Measurements from ENCODE around the gene FHOD3.
"Not testable (repeated sequence)": the region's sequence is repeated elsewhere in the genome, so short reads cannot be mapped to it uniquely, and the experiment has no call there.

The FHOD3 gene

DNA sequence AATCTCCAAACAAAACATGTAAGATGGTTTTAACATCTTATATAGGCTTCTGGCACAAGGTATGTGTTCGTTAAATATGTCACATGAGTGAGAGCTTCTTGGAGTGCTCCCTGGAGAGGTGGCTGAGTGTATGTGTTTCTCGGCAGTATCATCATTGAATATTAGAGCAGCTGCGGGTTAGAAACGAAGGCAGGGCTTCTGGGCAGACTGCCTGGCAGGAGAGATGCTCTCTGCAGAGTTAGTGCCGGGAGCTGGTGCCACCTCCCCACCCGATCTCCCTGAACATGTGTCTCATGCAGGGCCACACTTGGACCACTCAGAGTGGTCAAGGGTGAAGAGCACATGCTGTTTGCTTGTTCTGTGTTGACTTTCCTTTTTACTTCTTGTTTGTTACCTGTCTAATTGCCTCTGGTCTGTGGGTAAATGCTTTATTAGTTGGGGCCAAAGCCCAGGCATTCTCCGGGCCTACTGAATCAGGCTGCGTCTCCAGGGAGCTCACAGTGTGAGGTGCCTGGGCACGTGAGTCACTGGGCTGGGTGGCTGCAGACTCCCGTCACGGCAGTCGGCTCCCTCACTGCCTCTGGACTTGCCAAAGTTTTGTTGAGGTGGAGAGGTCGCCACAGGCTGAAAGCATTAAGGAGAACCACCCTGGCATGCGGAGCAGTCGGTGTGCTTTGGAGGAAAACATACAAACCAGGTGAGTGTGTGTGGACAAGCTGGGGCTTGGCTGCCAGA lies 246.6 kb downstream of the FHOD3 start:
- DNase-seq (ENCODE audit: extremely low read depth, low read depth) = no peak
- TF ChIP-seq, protein P1, sequence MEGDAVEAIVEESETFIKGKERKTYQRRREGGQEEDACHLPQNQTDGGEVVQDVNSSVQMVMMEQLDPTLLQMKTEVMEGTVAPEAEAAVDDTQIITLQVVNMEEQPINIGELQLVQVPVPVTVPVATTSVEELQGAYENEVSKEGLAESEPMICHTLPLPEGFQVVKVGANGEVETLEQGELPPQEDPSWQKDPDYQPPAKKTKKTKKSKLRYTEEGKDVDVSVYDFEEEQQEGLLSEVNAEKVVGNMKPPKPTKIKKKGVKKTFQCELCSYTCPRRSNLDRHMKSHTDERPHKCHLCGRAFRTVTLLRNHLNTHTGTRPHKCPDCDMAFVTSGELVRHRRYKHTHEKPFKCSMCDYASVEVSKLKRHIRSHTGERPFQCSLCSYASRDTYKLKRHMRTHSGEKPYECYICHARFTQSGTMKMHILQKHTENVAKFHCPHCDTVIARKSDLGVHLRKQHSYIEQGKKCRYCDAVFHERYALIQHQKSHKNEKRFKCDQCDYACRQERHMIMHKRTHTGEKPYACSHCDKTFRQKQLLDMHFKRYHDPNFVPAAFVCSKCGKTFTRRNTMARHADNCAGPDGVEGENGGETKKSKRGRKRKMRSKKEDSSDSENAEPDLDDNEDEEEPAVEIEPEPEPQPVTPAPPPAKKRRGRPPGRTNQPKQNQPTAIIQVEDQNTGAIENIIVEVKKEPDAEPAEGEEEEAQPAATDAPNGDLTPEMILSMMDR (IDR thresholded peaks at IDR 0.05; ENCODE audit: low read depth, low read length, missing control alignments) = no peak
- H3K4me3 ChIP-seq (replicated peaks; ENCODE audit: low read depth, low read length) = no peak overlapping the region

DNA sequence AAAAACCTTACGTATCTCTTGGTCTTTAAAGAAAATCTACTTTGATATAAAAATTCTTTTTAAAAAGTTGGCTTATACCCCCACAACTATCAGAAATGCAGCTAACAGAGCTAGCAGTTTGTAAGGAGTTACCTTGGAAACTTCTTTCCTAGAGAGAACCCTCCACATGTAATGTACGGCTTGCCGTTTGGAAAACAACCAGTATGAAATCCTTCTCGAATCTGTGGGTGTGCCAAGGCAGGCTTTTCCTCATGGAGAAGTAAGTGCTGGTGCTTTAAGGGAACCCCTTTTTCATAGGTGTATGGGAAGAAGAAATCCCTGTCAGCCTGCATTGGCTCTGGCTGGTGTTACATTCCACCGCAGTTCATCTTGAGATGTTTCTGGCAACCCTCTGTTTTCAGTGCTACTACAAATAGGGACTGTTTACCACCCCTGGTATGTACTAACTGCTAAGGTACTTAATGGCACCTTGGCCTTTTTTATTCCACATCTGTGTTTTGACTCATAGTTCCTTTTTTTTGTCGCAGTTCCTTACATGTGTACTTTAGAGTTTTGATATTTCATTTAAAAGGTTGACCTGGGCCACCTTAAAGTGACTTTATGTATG lies 248.4 kb downstream of the FHOD3 start:
- no peak overlapping the region for H3K4me3 ChIP-seq (replicated peaks; ENCODE audit: low read depth, low read length)
- TF ChIP-seq, protein P1 (IDR thresholded peaks at IDR 0.05; ENCODE audit: low read depth, low read length, missing control alignments) = no peak
- no peak for DNase-seq (ENCODE audit: extremely low read depth, low read depth)

DNA sequence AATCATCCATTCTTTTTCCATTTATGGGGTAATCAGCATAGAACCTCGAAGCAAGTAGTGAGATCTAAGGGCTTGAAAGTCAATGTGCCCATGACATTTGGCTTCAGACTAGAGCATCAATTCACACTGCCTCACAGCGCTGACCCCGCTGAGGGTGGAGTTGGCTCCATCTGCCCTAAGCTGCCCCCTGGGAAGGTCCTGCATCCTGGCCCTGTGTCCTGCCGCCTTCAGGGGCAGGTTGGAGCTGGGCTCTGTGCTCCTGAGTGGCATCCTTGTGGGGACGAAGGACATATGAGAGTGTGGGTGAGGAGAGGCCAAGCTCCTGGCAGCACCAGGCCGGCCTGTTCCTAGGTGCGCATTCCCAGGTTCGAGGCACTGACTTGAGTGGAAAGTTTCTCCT lies 249.4 kb downstream of the FHOD3 start:
- H3K4me3 ChIP-seq (replicated peaks; ENCODE audit: low read depth, low read length) = no peak overlapping the region
- DNase-seq (ENCODE audit: extremely low read depth, low read depth) = no peak
- TF ChIP-seq, protein P1 (IDR thresholded peaks at IDR 0.05; ENCODE audit: low read depth, low read length, missing control alignments) = no peak

DNA sequence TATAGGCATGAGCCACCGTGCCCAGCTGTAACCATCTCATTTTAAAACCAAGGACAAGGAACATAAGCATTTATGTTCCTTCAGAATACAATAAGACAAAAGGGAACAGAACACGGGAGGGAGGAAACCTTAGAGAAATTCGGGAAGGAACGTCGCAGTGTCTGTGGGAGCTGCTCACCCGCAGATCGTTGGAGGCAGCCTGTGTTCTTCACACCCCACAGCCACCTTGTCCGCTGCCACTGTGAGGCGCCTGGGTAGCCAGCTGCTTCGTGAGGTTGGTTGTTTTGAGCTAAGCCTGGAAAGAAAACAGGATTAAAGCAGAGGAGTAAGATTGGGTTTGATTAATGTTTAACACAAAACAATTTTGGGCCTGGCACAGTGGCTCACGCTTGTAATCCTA lies 250.0 kb downstream of the FHOD3 start:
- DNase-seq (ENCODE audit: extremely low read depth, low read depth) = no peak
- TF ChIP-seq, protein P1 (IDR thresholded peaks at IDR 0.05; ENCODE audit: low read depth, low read length, missing control alignments) = no peak
- H3K4me3 ChIP-seq (replicated peaks; ENCODE audit: low read depth, low read length) = no peak overlapping the region

DNA sequence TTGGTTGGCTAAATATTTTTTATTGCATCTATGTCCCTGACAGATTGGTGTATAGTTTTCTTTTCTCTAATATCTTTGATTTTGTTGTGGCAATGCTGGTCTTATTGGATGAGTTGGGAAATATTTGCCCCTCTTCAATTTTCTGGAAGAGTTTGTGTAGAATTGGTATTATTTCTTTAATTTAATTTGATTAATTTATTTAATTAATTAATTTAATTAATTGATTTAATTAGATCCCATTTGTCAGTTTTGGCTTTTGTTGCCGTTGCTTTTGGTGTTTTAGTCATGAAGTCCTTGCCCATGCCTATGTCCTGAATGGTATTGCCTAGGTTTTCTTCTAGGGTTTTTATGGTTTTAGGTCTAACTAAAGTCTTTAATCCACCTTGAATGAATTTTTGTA lies 253.8 kb downstream of the FHOD3 start:
- not testable (repeated sequence) for DNase-seq (ENCODE audit: extremely low read depth, low read depth); H3K4me3 ChIP-seq (replicated peaks; ENCODE audit: low read depth, low read length)

DNA sequence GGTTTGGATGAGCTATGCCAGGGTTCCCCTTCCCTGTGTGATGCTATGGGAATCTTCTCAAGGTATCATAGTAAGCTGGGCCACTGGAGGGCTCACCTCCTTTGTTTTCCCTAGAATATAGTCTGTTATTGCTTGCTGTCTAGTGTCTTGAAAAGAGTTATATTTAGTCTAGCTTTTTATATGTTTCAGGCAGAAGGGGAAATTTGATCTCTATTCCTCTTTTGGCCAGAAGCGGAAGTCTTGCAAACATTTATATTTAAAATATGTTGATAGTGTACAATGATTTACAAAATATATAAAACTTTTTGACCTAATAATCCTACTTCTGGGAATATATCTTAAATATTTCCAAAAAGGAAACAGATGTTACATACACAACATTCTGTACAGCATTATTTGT lies 260.7 kb downstream of the FHOD3 start:
- no peak for DNase-seq (ENCODE audit: extremely low read depth, low read depth)
- H3K4me3 ChIP-seq (replicated peaks; ENCODE audit: low read depth, low read length) = no peak overlapping the region
- TF ChIP-seq, protein P1 (IDR thresholded peaks at IDR 0.05; ENCODE audit: low read depth, low read length, missing control alignments) = peak; percentile 4

DNA sequence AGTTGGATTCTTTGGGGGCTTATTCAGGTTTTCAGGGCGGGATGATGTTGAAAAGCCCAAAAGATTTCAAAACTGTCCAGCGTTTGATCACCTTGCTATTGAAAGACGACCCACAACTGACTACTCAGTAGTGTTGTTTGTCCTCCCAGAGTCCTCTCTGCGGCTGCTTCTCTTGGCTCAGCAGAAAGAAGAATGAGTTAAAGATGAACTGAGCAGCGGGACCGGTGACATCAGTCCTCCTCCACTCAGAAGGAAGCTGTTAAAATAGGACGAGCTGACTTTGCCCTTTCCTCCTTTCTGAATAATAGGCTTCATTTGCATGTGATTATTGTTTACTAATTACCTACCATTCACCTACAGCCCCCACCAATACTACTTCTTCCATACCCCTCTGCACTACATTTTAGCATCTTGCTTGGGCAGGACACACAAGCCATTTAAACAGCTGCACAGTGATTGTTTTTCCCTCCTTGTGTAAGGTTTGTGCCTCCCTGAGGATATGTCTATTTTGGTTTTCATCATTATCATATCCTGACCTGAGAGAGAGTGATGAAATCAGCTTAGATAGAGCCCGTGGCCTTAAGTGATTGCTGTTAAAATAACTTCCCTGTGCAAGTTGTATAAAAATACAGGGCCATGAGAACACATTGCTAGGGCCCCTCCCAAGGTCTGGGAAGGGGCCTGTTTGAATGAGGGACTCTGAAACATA lies 261.8 kb downstream of the FHOD3 start:
- TF ChIP-seq, protein P1 (IDR thresholded peaks at IDR 0.05; ENCODE audit: low read depth, low read length, missing control alignments) = no peak
- DNase-seq (ENCODE audit: extremely low read depth, low read depth) = no peak
- H3K4me3 ChIP-seq (replicated peaks; ENCODE audit: low read depth, low read length) = no peak overlapping the region

Data from HFF-Myc (cell line).